Neural crest cell (in vitro differentiated cells): Measurements from ENCODE around the gene RARRES1. TPM values are rescaled to one million over a fixed set of nuclear protein-coding genes. Genes with fewer than 3 reads are reported as not detected.

Experiments used
- DNase-seq: peaks from one replicate; pipeline ENCODE4 v3.0.0; 2021; ENCODE audit warnings: low read depth, mixed read lengths, low spot score
- H3K27ac Mint-ChIP-seq: one replicate; pipeline ENCODE4 v1.8.0; 2021; ENCODE audit warnings: mild to moderate bottlenecking, mixed read lengths; ENCODE audit not compliant: unreplicated experiment
- H3K27me3 Mint-ChIP-seq: 2 replicates; pipeline ENCODE4 v1.8.0; 2021; ENCODE audit warnings: low read depth, mild to moderate bottlenecking, mixed read lengths
- H3K36me3 Mint-ChIP-seq: 2 replicates; pipeline ENCODE4 v1.8.0; 2021; ENCODE audit warnings: low read depth, mild to moderate bottlenecking, mixed read lengths
- H3K4me1 Mint-ChIP-seq: 2 replicates; pipeline ENCODE4 v1.8.0; 2021; ENCODE audit warnings: mixed read lengths
- H3K4me3 Mint-ChIP-seq: one replicate; pipeline ENCODE4 v1.8.0; 2021; ENCODE audit warnings: mild to moderate bottlenecking, mixed read lengths
- H3K9me3 Mint-ChIP-seq: 2 replicates; pipeline ENCODE4 v1.8.0; 2021; ENCODE audit warnings: mixed read lengths
- total RNA-seq: library from RNA; stranded (reverse); gene quantifications from 2 replicates; pipeline ENCODE4 v1.2.1, GENCODE V29; 2021
- TF ChIP-seq, protein P1 (sequence below): fragments of 200-600 bp; sonication (generic); conservative IDR thresholded peaks from 2 replicates; pipeline ENCODE4 v1.5.0; 2021; ENCODE audit warnings: antibody characterized with exemption, mild to moderate bottlenecking

The RARRES1 gene
- total RNA-seq, 1 donor from 2014 or later, result 1.4 TPM

DNA sequence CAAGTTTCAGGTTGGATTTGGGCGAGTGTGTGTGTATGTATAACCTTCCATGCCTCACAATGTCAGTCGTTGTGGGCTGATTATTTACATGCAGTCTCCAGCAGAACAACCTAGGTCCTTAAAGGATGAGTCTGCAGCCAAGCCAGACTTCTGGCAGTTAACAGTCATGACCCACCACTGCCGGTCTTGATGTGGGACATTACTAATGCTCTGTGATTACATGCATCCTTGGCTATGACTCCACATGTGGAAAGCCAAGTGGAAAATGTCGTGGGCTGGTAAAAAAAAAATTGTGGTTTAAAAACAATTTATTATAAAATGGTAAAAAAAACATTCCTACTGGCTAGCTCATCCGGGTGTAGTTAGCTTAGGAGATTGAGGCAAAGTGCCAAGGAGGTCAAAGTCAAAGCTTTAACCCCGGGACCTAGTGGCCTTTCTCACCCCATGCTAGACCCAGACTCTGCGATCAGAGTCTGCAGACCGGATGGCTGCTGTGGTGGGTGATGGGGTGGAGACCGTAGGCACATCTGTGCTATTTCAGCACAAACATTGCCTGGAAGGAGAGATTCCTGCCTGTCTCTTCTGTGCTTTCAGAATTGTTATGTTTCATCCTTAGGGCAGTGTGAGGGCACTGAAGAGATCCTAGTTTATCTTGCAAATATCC lies 6.8 kb downstream of the RARRES1 start:
- DNase-seq, result no peak
- TF ChIP-seq, protein P1, sequence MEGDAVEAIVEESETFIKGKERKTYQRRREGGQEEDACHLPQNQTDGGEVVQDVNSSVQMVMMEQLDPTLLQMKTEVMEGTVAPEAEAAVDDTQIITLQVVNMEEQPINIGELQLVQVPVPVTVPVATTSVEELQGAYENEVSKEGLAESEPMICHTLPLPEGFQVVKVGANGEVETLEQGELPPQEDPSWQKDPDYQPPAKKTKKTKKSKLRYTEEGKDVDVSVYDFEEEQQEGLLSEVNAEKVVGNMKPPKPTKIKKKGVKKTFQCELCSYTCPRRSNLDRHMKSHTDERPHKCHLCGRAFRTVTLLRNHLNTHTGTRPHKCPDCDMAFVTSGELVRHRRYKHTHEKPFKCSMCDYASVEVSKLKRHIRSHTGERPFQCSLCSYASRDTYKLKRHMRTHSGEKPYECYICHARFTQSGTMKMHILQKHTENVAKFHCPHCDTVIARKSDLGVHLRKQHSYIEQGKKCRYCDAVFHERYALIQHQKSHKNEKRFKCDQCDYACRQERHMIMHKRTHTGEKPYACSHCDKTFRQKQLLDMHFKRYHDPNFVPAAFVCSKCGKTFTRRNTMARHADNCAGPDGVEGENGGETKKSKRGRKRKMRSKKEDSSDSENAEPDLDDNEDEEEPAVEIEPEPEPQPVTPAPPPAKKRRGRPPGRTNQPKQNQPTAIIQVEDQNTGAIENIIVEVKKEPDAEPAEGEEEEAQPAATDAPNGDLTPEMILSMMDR, result no peak
- no peak overlapping the region for H3K27ac Mint-ChIP-seq
- no peak overlapping the region for H3K4me3 Mint-ChIP-seq
- H3K27me3 Mint-ChIP-seq, result no peaks in the 10 kb centered on the region
- H3K36me3 Mint-ChIP-seq, result peaks cover 3% of the 10 kb centered on the region
- no peaks in the 10 kb centered on the region for H3K9me3 Mint-ChIP-seq
- H3K4me1 Mint-ChIP-seq, result peaks cover 17% of the 10 kb centered on the region

DNA sequence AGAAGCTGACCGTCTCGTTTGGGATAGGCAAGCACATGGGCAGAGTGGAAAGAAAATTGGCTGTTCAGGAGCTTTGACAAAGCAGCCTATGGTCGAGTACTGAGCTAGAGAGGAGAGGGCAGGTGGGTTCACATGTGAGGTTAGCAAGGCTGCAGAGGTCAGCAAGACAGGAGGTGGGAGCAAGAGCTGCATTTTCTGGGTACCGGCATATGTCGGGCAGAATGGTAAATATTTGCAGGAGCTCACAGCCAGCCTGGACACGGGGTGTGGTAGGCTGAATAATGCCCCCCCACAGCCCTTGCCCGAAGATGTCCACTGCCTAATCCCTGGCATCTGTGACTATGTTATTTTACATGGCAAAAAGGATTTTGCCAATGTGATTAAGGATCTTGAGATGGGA lies 8.3 kb downstream of the RARRES1 start:
- no peak overlapping the region for H3K4me3 Mint-ChIP-seq
- H3K9me3 Mint-ChIP-seq, result no peaks in the 10 kb centered on the region
- H3K27me3 Mint-ChIP-seq, result no peaks in the 10 kb centered on the region
- peaks cover 17% of the 10 kb centered on the region for H3K4me1 Mint-ChIP-seq
- DNase-seq, result no peak
- TF ChIP-seq, protein P1, result no peak
- H3K27ac Mint-ChIP-seq, result no peak overlapping the region
- H3K36me3 Mint-ChIP-seq, result peaks cover 3% of the 10 kb centered on the region

DNA sequence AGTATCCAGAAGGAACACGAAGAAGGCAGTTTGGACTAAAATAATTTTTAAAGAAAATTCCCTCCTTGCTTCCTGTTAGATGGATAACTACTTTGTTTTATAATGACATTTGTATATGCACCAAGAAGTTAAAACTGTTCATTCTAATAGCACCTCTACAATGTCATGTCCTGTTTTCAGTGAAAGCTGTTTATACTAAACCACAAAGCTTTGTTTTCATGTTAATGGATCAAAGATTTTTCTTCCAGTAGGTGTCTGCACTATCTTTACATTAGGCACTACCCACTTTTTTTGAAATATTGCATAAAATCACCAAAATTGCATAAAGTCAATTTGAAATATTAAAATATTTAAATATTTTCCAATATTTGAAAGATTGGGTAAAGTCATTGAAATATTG lies 10.1 kb downstream of the RARRES1 start:
- peaks cover 8% of the 10 kb centered on the region for H3K4me1 Mint-ChIP-seq
- no peak for DNase-seq
- no peak overlapping the region for H3K27ac Mint-ChIP-seq
- no peak overlapping the region for H3K4me3 Mint-ChIP-seq
- no peaks in the 10 kb centered on the region for H3K27me3 Mint-ChIP-seq
- H3K9me3 Mint-ChIP-seq, result no peaks in the 10 kb centered on the region
- TF ChIP-seq, protein P1, result no peak
- H3K36me3 Mint-ChIP-seq, result peaks cover 3% of the 10 kb centered on the region

DNA sequence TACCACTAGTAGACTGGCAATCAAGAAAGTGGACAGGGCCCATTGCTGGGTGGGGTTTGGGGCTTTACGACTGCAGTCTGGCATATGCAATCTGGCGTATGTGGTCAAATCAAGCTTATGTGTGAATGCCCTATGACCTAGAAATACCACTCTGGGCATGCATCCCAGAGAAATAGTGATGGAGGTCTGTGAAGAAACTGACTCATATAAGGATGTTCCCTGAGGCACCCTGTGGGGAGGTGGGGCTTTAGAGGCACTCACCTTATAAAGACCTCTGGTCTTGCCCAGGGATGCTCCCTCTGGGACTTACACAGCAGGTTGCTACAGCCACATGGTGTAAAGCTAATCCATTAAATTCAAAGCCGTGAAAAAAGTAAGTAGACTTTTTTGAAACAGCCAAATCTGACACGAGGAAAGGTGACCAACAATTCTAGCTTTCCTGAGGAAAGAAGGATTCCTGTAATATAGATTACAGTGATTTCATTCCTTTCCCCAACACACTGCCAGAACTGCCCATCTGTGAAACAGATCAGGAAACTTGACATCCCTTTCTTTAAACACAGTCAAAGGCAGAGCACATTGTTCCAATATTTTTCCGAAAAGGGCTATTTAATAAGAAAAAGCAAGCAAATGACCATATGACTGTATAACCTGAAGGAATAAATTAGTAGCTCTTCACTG lies 13.6 kb downstream of the RARRES1 start:
- no peak overlapping the region for H3K27ac Mint-ChIP-seq
- DNase-seq, result no peak
- H3K4me3 Mint-ChIP-seq, result no peak overlapping the region
- TF ChIP-seq, protein P1, result no peak
- peaks cover 4% of the 10 kb centered on the region for H3K4me1 Mint-ChIP-seq
- no peaks in the 10 kb centered on the region for H3K9me3 Mint-ChIP-seq
- peaks cover 3% of the 10 kb centered on the region for H3K36me3 Mint-ChIP-seq
- no peaks in the 10 kb centered on the region for H3K27me3 Mint-ChIP-seq

DNA sequence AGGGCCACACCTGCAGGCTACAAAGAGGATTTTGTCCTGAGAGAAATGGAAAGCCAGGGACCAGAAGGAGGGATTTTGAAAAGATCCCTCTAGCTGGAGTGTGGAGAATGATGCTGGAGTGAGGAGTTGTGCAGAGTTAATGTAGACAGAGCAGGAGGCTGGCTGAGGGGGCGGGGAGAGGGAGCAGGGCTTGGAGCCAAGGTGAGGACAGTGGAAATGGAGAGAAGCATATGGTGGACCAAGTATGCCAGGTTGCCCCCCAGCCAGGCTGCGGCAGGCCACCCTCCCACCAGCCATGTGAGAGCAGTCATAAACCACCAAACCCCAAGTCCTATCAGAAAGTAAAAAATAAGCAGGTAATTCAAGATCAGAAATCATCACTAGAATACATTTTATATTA lies 14.7 kb downstream of the RARRES1 start:
- no peak for DNase-seq
- Mint-ChIP-seq H3K4me3 (no peak overlapping the region), H3K27me3 (no peaks in the 10 kb centered on the region), H3K4me1 (peaks cover 8% of the 10 kb centered on the region), H3K9me3 (no peaks in the 10 kb centered on the region), H3K27ac (no peak overlapping the region), H3K36me3 (peaks cover 6% of the 10 kb centered on the region)
- TF ChIP-seq, protein P1, result no peak
